Panc1 (cell line): Measurements from ENCODE around the gene ZNF81.
"Not testable (repeated sequence)": the region's sequence is repeated elsewhere in the genome, so short reads cannot be mapped to it uniquely, and the experiment has no call there.

Experiments used
- POLR2AphosphoS5 ChIP-seq: IDR thresholded peaks from 2 replicates; pipeline ENCODE4 v1.6.1; 2012; ENCODE audit warnings: mild to moderate bottlenecking, low read depth, low read length, moderate library complexity
- TF ChIP-seq, protein P1 (sequence below): fragments of 450-650 bp; IDR thresholded peaks from 2 replicates; pipeline ENCODE4 v1.5.1; 2017; ENCODE audit warnings: mild to moderate bottlenecking

DNA sequence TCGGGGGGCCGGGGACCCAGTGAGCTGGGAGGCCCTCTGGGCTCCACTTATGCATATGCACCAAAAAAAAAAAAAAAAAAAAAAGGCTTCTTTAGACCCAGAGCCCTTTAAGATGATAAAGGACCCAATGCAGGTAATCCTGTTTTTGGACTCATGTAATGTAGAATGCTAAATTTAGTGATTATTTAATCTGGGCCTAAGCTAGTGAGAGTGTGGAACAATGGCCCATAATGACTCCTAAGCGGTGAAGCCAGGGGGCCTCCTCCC lies 29.5 kb upstream of the ZNF81 start:
- TF ChIP-seq, protein P1, sequence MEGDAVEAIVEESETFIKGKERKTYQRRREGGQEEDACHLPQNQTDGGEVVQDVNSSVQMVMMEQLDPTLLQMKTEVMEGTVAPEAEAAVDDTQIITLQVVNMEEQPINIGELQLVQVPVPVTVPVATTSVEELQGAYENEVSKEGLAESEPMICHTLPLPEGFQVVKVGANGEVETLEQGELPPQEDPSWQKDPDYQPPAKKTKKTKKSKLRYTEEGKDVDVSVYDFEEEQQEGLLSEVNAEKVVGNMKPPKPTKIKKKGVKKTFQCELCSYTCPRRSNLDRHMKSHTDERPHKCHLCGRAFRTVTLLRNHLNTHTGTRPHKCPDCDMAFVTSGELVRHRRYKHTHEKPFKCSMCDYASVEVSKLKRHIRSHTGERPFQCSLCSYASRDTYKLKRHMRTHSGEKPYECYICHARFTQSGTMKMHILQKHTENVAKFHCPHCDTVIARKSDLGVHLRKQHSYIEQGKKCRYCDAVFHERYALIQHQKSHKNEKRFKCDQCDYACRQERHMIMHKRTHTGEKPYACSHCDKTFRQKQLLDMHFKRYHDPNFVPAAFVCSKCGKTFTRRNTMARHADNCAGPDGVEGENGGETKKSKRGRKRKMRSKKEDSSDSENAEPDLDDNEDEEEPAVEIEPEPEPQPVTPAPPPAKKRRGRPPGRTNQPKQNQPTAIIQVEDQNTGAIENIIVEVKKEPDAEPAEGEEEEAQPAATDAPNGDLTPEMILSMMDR, result not testable (repeated sequence)
- TF ChIP-seq POLR2AphosphoS5, result not testable (repeated sequence)
